H1 (cell line): Measurements from ENCODE around the gene PPP4R3A. TPM values are rescaled to one million over a fixed set of nuclear protein-coding genes. Genes with fewer than 3 reads are reported as not detected.

Experiments
- EZH2 ChIP-seq: fragments of 200-600 bp; sonication (generic); IDR thresholded peaks from 2 replicates; pipeline ENCODE4 v1.7.1; 2012; ENCODE audit warnings: low read depth, mild to moderate bottlenecking, moderate library complexity, low read length, inconsistent platforms; ENCODE audit not compliant: severe bottlenecking
- PHF8 ChIP-seq: fragments of 200-600 bp; sonication (generic); conservative IDR thresholded peaks from 2 replicates; pipeline ENCODE4 v1.7.1; 2012; ENCODE audit warnings: low read depth, mild to moderate bottlenecking, inconsistent platforms, low read length, moderate library complexity
- polyA plus RNA-seq, 7 experiments: library from polyadenylated mRNA; depleted of rRNA in 3 of 7; stranded (reverse) in 5 of 7; unstranded in 2 of 7; fragments of >200 nt in 5 of 7; fragments of 200-250 nt in 2 of 7; gene quantifications; 1 replicate in 5 of 7; 2 replicates in 1 of 7; 4 replicates in 1 of 7; pipeline versions ENCODE4 v1.2.1 to v1.2.3, GENCODE V29; 2011 to 2013; ENCODE audit warnings: missing spikeins in 2 of 7, mixed read lengths in 2 of 7
- total RNA-seq: library from RNA; stranded (reverse); fragmentation: NEBNext Ultra II Directional; extraction: Animal tissue kit (Norgen Biotek cat#: 25700); gene quantifications from 2 replicates; pipeline ENCODE4 v1.2.1, GENCODE V29; 2021

Gene PPP4R3A
- total and polyA plus RNA-seq, 2 of the 8 experiments (the other 6 are each of a cell fraction or from before 2014, with no cell fraction given), result 31.7 to 122 TPM

- TF ChIP-seq PHF8, result no peak
- TF ChIP-seq EZH2, result no peak
These were observed 23.5 kb upstream of the PPP4R3A start (continued) for GRCh38 chr14:91533623-91534022.
